ENCODE data around the gene PFN4. TPM values are rescaled to one million over a fixed set of nuclear protein-coding genes. Genes with fewer than 3 reads are reported as not detected.

PFN4 gene
- polyA plus RNA-seq, 1 donor from 2014 or later: not detected

GRCh38 chr2:24163186-24163585 is 40.1 kb upstream of the PFN4 start:
- no peak overlapping the region for H3K4me3 ChIP-seq (ENCODE audit: low read length)
- TF ChIP-seq TAF1 (IDR thresholded peaks at IDR 0.05; ENCODE audit: low read depth) (no peak), SMC3 (conservative IDR thresholded peaks at IDR 0.05; ENCODE audit: poor library complexity) (no peak), RAD21 (conservative IDR thresholded peaks at IDR 0.05) (no peak), REST (IDR thresholded peaks at IDR 0.05; ENCODE audit: borderline replicate concordance) (no peak), CTCF (IDR thresholded peaks at IDR 0.05; ENCODE audit: poor library complexity, severe bottlenecking) (no peak), MXI1 (conservative IDR thresholded peaks at IDR 0.05; ENCODE audit: poor library complexity, severe bottlenecking) (no peak), EP300 (conservative IDR thresholded peaks at IDR 0.05; ENCODE audit: poor library complexity, severe bottlenecking) (no peak), POLR2AphosphoS5 (IDR thresholded peaks at IDR 0.05) (no peak), EZH2 (IDR thresholded peaks at IDR 0.05; ENCODE audit: borderline replicate concordance, insufficient read depth, low read length, poor library complexity, severe bottlenecking) (no peak)
- no peaks in the 10 kb centered on the region for H4K20me1 ChIP-seq (ENCODE audit: insufficient read depth)
- no peaks in the 10 kb centered on the region for H3F3A ChIP-seq (ENCODE audit: insufficient read depth, low read length, poor library complexity, severe bottlenecking)
- H3K9ac ChIP-seq (ENCODE audit: low read length): no peak overlapping the region
- H3K27me3 ChIP-seq (ENCODE audit: insufficient read depth, low read depth, low read length): no peaks in the 10 kb centered on the region
- H3K27ac ChIP-seq (ENCODE audit: low read length): no peak overlapping the region
- H3K36me3 ChIP-seq (ENCODE audit: insufficient read depth, low read length): no peaks in the 10 kb centered on the region
- H3K9me3 ChIP-seq (ENCODE audit: low read length): peaks cover 3% of the 10 kb centered on the region
- H3K9me2 ChIP-seq (ENCODE audit: insufficient read depth, low read length): no peaks in the 10 kb centered on the region
- no peak overlapping the region for H3K4me2 ChIP-seq (ENCODE audit: low read length)
- H2AFZ ChIP-seq (ENCODE audit: low read depth, low read length): no peak overlapping the region
- H3K79me2 ChIP-seq (replicated peaks; ENCODE audit: insufficient read depth, low read length): no peaks in the 10 kb centered on the region

GRCh38 chr2:24162494-24162893 is 39.4 kb upstream of the PFN4 start:
- Histone ChIP-seq H2AFZ (ENCODE audit: low read depth, low read length) (no peak overlapping the region), H3F3A (ENCODE audit: insufficient read depth, low read length, poor library complexity, severe bottlenecking) (no peaks in the 10 kb centered on the region), H3K4me2 (ENCODE audit: low read length) (no peak overlapping the region), H3K9ac (ENCODE audit: low read length) (no peak overlapping the region), H3K9me3 (ENCODE audit: low read length) (peaks cover 3% of the 10 kb centered on the region), H3K79me2 (replicated peaks; ENCODE audit: insufficient read depth, low read length) (no peaks in the 10 kb centered on the region), H4K20me1 (ENCODE audit: insufficient read depth) (no peaks in the 10 kb centered on the region), H3K27me3 (ENCODE audit: insufficient read depth, low read depth, low read length) (no peaks in the 10 kb centered on the region), H3K4me3 (ENCODE audit: low read length) (no peak overlapping the region), H3K9me2 (ENCODE audit: insufficient read depth, low read length) (no peaks in the 10 kb centered on the region), H3K36me3 (ENCODE audit: insufficient read depth, low read length) (no peaks in the 10 kb centered on the region), H3K27ac (ENCODE audit: low read length) (no peak overlapping the region)
- TF ChIP-seq POLR2AphosphoS5 (IDR thresholded peaks at IDR 0.05) (no peak), EZH2 (IDR thresholded peaks at IDR 0.05; ENCODE audit: borderline replicate concordance, insufficient read depth, low read length, poor library complexity, severe bottlenecking) (no peak), SMC3 (conservative IDR thresholded peaks at IDR 0.05; ENCODE audit: poor library complexity) (no peak), RAD21 (conservative IDR thresholded peaks at IDR 0.05) (no peak), REST (IDR thresholded peaks at IDR 0.05; ENCODE audit: borderline replicate concordance) (no peak), CTCF (IDR thresholded peaks at IDR 0.05; ENCODE audit: poor library complexity, severe bottlenecking) (no peak), TAF1 (IDR thresholded peaks at IDR 0.05; ENCODE audit: low read depth) (no peak)

Measured in neural cell (in vitro differentiated cells).